ENCODE data around the gene ITGA5.
A peak's percentile ranks its signal among the peaks of the same experiment; 100 is the strongest.

Gene ITGA5

GRCh38 chr12:54379398-54380201 is 39.5 kb downstream of the ITGA5 start:
- Mint-ChIP-seq H3K36me3 (ENCODE audit: low read depth) (no peaks in the 10 kb centered on the region), H3K4me1 (peaks cover 21% of the 10 kb centered on the region), H3K9me3 (no peaks in the 10 kb centered on the region), H3K4me3 (peak overlapping the region; percentile 26), H3K27me3 (peaks cover 2% of the 10 kb centered on the region), H3K27ac (no peak overlapping the region)
- peak; percentile 95 for DNase-seq
- peak; percentile 82 for ATAC-seq

DNA sequence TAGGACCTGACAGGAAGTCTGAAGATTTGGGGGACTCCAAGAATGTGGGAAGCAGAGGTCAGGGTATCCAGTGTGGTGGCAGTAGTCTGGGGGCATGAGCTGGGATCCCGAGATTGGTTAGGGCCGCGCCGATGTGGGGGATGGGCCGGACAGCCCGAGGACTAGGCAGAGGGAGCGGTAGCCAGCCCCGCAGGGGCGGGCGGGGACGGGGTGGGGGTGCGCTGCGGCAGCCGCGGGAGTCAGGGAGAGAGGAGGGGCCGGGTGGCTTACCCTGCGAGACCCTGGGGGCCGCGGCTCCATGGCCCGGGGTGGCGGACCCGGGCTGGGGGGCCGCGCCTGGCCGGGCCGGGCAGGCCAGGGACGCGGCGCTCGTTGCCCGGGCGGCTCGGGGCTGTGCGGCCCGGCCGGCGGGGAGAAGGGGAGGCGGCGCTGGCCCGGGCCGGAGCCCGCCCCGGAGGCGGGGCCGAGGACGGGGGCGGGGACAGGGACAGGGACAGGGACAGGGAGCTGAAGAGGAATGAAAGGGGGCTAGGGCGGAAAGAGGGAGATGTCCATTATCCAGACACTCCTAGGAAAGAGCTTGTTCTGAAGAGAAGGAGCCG is 40.2 kb downstream of the ITGA5 start:
- H3K36me3 Mint-ChIP-seq (ENCODE audit: low read depth) = no peaks in the 10 kb centered on the region
- no peak for DNase-seq
- no peak overlapping the region for H3K27ac Mint-ChIP-seq
- no peaks in the 10 kb centered on the region for H3K9me3 Mint-ChIP-seq
- peaks cover 22% of the 10 kb centered on the region for H3K4me1 Mint-ChIP-seq
- H3K27me3 Mint-ChIP-seq = peaks cover 2% of the 10 kb centered on the region
- peak overlapping the region; percentile 24 for H3K4me3 Mint-ChIP-seq
- no peak for ATAC-seq

DNA sequence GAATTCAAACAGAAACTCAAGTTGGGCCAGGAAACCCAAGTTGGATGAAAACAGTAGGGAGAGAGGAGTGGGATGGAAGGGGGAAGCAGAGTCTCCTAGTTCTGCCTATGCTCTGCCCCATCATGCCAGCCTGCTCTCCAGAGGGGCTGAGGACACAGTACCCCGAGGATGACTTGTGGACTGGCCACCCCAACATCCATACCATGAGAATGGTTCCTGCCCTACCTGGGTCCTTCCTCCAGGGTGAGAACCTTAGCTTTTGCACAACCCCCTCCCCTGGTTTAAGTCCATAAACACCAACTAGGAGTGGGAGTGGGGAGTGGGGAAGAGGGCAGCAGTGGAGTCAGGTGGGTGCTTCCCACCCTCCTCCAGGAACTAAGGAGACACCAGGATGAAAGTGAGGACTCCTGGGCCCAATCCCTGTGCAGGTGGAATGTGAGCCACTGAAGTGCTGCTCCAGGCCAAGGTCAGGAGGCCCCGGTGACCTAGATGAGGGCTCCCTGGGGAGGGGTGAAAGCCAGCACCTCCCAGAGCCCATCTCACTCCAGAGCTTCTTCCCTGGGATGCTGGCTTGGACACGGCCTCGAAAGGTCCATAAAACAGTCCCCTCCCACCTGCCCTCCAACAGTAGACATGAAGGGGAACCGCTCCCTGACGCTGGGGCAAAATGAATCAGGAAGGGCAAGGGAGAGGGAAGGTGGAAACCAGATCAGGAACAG is 41.1 kb downstream of the ITGA5 start:
- Mint-ChIP-seq H3K4me3 (peak overlapping the region; percentile 24), H3K27ac (no peak overlapping the region), H3K4me1 (peaks cover 23% of the 10 kb centered on the region), H3K9me3 (no peaks in the 10 kb centered on the region), H3K36me3 (ENCODE audit: low read depth) (no peaks in the 10 kb centered on the region), H3K27me3 (peaks cover 2% of the 10 kb centered on the region)
- no peak for DNase-seq
- no peak for ATAC-seq

- no peaks in the 10 kb centered on the region for H3K36me3 Mint-ChIP-seq (ENCODE audit: low read depth)
- ATAC-seq (no peak), DNase-seq (no peak)
- no peak overlapping the region for H3K4me3 Mint-ChIP-seq
- H3K9me3 Mint-ChIP-seq = no peaks in the 10 kb centered on the region
- H3K27me3 Mint-ChIP-seq = peaks cover 2% of the 10 kb centered on the region
- H3K4me1 Mint-ChIP-seq = peaks cover 27% of the 10 kb centered on the region
- H3K27ac Mint-ChIP-seq = no peak overlapping the region
Measured at GRCh38 chr12:54377007-54377406, 42.1 kb downstream of the ITGA5 start.

DNA sequence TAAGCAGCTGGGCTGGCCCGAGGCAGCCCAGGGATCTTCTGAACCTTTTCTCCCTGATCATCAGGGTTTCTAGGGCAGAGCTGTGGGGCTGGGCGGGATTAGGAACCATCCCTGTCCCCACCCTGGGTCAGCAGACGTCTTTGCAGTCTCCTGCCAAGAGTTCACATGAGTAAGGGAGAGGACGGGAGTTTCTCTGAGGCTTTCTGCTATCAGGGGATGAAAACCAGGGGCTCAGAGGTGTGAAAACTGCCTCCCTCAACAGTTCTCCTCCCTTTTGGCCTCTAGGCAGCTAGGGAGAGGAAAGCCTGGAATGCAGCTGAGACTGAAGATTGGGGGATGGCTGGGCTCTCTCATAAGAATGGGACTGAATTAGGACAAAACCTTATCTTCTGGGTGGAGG is 42.5 kb downstream of the ITGA5 start:
- peaks cover 2% of the 10 kb centered on the region for H3K27me3 Mint-ChIP-seq
- H3K36me3 Mint-ChIP-seq (ENCODE audit: low read depth) = no peaks in the 10 kb centered on the region
- ATAC-seq (no peak), DNase-seq (no peak)
- no peak overlapping the region for H3K27ac Mint-ChIP-seq
- no peak overlapping the region for H3K4me3 Mint-ChIP-seq
- H3K9me3 Mint-ChIP-seq = no peaks in the 10 kb centered on the region
- H3K4me1 Mint-ChIP-seq = peaks cover 30% of the 10 kb centered on the region

GRCh38 chr12:54375259-54375579 is 43.8 kb downstream of the ITGA5 start:
- H3K27me3 Mint-ChIP-seq = peaks cover 2% of the 10 kb centered on the region
- ATAC-seq (no peak), DNase-seq (no peak)
- no peak overlapping the region for H3K27ac Mint-ChIP-seq
- peaks cover 30% of the 10 kb centered on the region for H3K4me1 Mint-ChIP-seq
- H3K9me3 Mint-ChIP-seq = no peaks in the 10 kb centered on the region
- no peak overlapping the region for H3K4me3 Mint-ChIP-seq
- H3K36me3 Mint-ChIP-seq (ENCODE audit: low read depth) = no peaks in the 10 kb centered on the region

DNA sequence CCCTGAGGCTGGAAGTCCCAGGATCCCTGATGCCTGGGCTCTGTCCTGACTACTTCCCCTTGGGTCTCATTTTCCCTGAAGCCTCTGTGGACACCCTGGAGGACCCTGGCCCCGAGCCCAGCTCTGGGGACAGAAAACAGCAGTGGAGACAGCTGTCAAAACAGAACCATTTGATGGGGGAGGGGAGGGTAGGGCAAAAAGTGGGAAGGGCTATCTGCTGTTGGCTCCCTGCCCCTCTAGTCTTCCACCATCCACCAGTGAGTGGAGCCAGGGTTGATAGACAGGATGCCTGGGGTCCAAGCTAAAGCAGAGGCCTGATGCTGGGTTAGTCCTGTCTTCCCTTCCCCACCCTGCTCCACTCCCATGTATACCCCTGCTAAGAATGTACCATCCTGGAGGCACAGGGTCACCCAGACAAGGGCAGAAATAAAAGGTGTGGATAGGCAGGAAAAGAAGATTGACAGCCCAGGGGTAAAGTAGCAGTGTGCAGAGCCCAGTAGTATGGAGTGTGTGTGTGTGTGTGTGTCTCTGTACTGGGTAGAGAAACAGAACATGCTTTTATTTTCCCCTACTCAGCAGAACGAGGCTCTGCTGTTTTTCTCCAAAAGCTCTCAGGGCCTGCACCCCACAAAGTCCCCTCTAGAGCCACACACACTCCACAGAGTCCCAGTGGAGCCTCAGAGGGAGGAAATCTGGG is 44.4 kb downstream of the ITGA5 start:
- Mint-ChIP-seq H3K27ac (no peak overlapping the region), H3K36me3 (ENCODE audit: low read depth) (no peaks in the 10 kb centered on the region)

DNA sequence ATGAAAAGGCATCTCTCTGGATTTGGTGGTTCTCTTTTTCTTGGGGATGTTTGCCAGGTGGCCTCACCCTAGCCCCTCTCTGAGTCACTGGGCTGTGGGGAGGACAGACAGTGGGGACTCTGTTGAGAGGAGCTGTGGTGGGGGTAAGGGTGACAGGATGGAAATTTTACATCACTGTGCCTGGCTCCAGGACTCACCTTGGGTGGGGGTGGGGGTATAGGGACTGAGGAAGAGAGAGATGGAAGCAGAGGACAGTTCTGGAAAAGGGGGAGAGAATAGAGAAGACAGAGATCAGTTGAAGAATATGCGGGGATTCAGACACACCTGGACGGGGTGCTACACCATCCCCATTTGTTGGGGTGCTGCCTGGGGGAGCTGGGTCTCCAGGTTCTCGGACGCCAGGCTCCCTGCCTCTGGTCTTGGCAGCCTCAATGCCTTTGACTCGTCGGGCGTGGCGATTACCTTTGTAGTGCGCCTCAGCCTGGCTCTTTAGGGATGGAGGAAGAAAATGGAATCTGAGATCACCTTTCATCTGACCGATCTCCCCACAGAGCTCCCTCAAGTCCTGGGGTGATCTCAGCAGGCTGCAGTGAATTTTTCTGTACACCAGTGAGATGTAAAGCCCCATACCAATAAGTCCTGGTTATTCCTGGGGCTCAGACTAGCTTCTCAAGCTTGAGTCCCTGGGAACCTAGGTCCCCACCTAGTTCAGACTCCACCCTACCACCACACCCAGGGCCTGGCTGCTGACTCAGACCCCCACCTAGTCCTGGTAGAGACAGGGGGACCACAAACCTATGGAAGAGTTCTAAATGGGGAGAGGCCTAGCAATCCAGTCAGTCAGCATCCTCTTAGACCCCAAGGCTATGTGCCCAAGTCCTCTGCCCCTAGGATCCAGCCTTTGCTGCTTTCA is 45.2 kb downstream of the ITGA5 start:
- ATAC-seq (peak; percentile 82), DNase-seq (no peak)
- Mint-ChIP-seq H3K4me3 (no peak overlapping the region), H3K27me3 (peaks cover 2% of the 10 kb centered on the region), H3K4me1 (peaks cover 27% of the 10 kb centered on the region), H3K9me3 (no peaks in the 10 kb centered on the region), H3K27ac (peak overlapping the region; percentile 64), H3K36me3 (ENCODE audit: low read depth) (no peaks in the 10 kb centered on the region)

More for the DNA sequence above, 44.4 kb downstream of the ITGA5 start:
- no peak for ATAC-seq
- H3K4me1 Mint-ChIP-seq = peaks cover 28% of the 10 kb centered on the region
- peaks cover 2% of the 10 kb centered on the region for H3K27me3 Mint-ChIP-seq
- H3K9me3 Mint-ChIP-seq = no peaks in the 10 kb centered on the region
- no peak for DNase-seq
- H3K4me3 Mint-ChIP-seq = no peak overlapping the region

- H3K27ac Mint-ChIP-seq = peak overlapping the region; percentile 20
- H3K27me3 Mint-ChIP-seq = no peaks in the 10 kb centered on the region
- peaks cover 37% of the 10 kb centered on the region for H3K4me1 Mint-ChIP-seq
- H3K4me3 Mint-ChIP-seq = no peak overlapping the region
- no peak for ATAC-seq
- H3K9me3 Mint-ChIP-seq = no peaks in the 10 kb centered on the region
- no peaks in the 10 kb centered on the region for H3K36me3 Mint-ChIP-seq (ENCODE audit: low read depth)
- no peak for DNase-seq
Measured at GRCh38 chr12:54372113-54372806, 46.8 kb downstream of the ITGA5 start.

DNA sequence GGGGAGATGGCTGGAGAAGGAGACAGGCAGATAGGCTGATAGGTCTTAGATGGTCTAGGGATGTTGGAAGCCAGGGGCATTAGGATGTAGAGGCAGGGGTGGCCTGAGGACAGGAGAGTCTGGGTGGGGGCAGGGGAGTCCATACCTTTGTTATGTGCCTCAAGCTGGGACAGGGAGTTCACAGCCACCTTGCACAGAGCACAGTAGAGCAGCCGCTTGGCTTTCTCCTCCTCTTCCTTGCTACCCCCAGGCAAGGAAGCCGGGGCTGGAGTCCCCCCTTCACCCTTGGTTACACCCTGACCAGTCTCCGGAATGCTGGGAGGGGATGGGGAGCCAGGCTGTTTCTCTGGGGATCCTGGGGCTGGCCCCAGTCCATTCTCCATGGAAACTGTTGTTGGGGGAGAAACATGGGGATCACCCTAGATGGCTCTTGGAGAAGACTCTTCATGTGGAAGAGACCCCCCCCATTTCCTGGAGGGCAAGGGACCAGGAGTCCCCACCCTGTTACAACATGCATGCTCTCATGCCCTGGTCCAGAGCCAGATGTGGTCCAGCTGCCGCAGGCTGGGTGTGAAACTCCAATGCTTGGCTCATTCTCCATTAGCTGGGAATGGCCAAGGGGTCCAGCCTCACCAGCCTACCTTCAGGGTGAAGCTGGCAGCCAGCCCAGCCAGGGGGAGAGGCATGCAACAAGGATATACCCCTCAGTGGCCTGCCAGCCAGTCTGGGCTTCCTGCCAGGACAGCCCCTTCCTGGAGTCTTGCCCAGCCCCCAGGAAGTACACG is 47.5 kb downstream of the ITGA5 start:
- ATAC-seq = no peak
- Mint-ChIP-seq H3K9me3 (no peaks in the 10 kb centered on the region), H3K4me1 (peaks cover 37% of the 10 kb centered on the region), H3K4me3 (no peak overlapping the region), H3K36me3 (ENCODE audit: low read depth) (no peaks in the 10 kb centered on the region), H3K27ac (peak overlapping the region; percentile 20), H3K27me3 (no peaks in the 10 kb centered on the region)
- DNase-seq = no peak

DNA sequence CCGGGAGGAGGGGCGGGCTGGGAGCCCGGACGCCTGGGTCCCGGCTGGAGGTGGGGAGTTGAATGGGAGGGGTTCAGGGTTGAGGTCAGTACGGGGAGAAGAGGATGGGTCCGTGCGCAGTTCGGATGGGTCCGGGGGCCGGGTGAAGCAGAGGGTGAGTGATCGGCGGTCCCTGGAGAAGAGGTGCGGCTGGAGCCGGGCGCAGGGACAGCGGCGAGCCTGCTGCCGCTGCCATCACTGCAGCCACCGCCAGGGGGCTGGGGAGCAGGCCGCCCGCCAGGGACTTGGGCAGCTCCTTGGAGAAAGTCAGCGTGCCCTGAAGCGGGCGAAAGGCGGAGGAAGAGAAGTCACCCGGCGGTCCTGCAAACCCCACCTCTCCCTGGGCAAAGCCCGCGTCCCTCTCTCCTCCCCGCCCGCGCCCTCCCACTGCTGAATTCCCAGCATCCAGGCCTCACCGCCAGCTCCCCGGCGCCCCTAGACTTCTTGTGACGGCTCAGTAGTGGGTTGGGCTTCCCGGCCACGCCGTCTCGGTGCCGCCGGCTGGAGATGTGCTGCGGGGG is 48.8 kb downstream of the ITGA5 start:
- DNase-seq (no peak), ATAC-seq (no peak)
- Mint-ChIP-seq H3K27me3 (no peaks in the 10 kb centered on the region), H3K4me1 (peaks cover 37% of the 10 kb centered on the region), H3K9me3 (no peaks in the 10 kb centered on the region), H3K36me3 (ENCODE audit: low read depth) (no peaks in the 10 kb centered on the region), H3K4me3 (no peak overlapping the region), H3K27ac (no peak overlapping the region)

- no peaks in the 10 kb centered on the region for H3K9me3 Mint-ChIP-seq
- ATAC-seq (no peak), DNase-seq (no peak)
- no peaks in the 10 kb centered on the region for H3K36me3 Mint-ChIP-seq (ENCODE audit: low read depth)
- no peak overlapping the region for H3K4me3 Mint-ChIP-seq
- peaks cover 41% of the 10 kb centered on the region for H3K4me1 Mint-ChIP-seq
- no peak overlapping the region for H3K27ac Mint-ChIP-seq
- H3K27me3 Mint-ChIP-seq = no peaks in the 10 kb centered on the region
Measured at GRCh38 chr12:54369597-54370131, 49.4 kb downstream of the ITGA5 start.
